ENCODE measurements around the gene ZNF576. TPM values are rescaled to one million over a fixed set of nuclear protein-coding genes. Genes with fewer than 3 reads are reported as not detected.
"Not testable (repeated sequence)": the region's sequence is repeated elsewhere in the genome, so short reads cannot be mapped to it uniquely, and the experiment has no call there.

The ZNF576 gene
- total RNA-seq, 1 experiment from 2014 or later: 12.6 TPM

DNA sequence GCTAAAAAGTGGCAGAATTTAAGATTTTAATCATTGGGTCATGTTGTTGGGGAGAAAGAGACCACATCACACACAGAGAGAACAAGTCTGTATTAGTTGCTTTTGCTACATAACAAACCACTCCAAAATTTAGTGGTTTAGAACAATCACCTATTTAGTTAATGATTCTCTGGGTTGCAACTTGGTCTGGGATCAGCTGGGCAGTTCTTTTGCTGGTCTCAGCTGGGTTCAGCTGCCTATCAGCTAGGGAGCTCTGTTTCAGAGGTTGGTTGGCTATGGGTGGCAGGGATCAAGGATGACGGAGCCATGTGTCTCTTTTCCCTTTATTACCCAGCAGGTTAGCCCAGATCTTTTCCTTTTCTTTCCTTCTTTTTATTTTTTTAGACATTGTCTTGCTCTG is 11.9 kb upstream of the ZNF576 start:
- H3K27me3 ChIP-seq (replicated peaks): no peaks in the 10 kb centered on the region
- H3K36me3 ChIP-seq: peaks cover 33% of the 10 kb centered on the region
- no peak overlapping the region for H3K4me3 ChIP-seq
- peak overlapping the region; percentile 37; the same call in 1 of the 2 replicates for H3K27ac ChIP-seq
- DNase-seq (ENCODE audit: low read depth in 1 of 2, low spot score in 2 of 2): no peak
- no peaks in the 10 kb centered on the region for H3K9me3 ChIP-seq (replicated peaks)
- no peaks in the 10 kb centered on the region for H3K4me1 ChIP-seq (replicated peaks)

DNA sequence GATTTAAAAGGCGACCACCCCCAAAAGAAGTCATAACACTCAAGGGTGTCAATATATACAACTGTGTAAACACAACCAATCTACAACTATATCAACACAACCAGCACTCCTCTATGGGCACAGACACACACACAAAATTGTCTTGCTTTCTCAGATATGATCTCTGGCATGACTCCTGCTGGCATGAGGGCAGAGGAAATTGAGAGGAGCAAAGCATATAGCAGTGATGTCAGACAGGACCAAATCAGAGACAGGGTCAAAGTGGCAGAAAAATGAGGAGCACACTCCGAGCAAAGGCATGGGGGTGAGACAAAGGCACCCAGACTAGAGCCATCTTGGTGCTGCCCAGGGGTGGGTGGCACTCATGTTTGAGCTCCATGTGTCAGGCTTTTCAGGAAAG is 10.0 kb upstream of the ZNF576 start:
- no peak for DNase-seq (ENCODE audit: low read depth in 1 of 2, low spot score in 2 of 2)
- no peak overlapping the region for H3K4me3 ChIP-seq

DNA sequence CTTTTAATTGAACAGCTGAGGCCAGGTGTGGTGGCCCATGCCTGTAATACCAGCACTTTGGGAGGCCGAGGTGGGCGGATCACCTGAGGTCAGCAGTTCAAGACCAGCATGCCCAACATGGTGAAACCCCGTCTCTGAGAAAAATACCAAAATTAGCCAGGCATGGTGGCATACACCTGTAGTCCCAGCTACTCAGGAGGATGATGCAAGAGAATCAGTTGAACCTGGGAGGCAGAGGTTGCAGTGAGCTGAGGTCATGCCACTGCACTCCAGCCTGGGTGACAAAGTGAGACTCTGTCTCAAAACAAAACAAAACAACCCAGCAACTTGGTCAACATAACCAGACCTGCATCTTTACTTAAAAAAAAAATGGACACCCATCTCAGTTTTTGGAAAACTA is 9.4 kb upstream of the ZNF576 start:
- not testable (repeated sequence) for H3K27ac ChIP-seq; H3K27me3 ChIP-seq (replicated peaks); H3K4me1 ChIP-seq (replicated peaks); H3K4me3 ChIP-seq; H3K9me3 ChIP-seq (replicated peaks); DNase-seq (ENCODE audit: low read depth in 1 of 2, low spot score in 2 of 2)
- peaks cover 45% of the 10 kb centered on the region for H3K36me3 ChIP-seq

More for the DNA sequence above, 10.0 kb upstream of the ZNF576 start:
- Histone ChIP-seq H3K27me3 (replicated peaks) (no peaks in the 10 kb centered on the region), H3K4me1 (replicated peaks) (no peaks in the 10 kb centered on the region), H3K9me3 (replicated peaks) (no peaks in the 10 kb centered on the region), H3K36me3 (peaks cover 44% of the 10 kb centered on the region), H3K27ac (no peak overlapping the region)

DNA sequence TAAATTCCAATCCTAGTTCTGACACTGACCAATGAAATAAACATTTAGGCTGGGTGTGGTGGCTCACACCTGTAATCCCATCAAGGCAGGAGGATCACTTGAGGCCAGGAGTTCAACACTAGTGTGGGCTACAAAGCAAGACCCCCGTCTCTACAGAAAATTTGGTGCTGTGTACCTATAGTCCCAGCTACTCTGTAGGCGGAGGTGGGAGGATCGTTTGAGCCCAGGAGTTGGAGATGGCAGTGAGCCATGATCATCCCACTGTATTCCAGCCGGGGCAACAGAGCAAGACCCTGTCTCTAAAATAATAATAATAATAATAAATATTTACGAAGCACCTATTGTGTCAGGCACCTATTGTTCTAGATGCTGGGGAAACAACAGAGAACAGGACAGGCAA is 7.1 kb upstream of the ZNF576 start:
- Histone ChIP-seq H3K36me3 (peaks cover 67% of the 10 kb centered on the region), H3K9me3 (replicated peaks) (no peaks in the 10 kb centered on the region), H3K4me1 (replicated peaks) (peaks cover 6% of the 10 kb centered on the region), H3K4me3 (no peak overlapping the region), H3K27me3 (replicated peaks) (no peaks in the 10 kb centered on the region), H3K27ac (no peak overlapping the region)
- no peak for DNase-seq (ENCODE audit: low read depth in 1 of 2, low spot score in 2 of 2)

DNA sequence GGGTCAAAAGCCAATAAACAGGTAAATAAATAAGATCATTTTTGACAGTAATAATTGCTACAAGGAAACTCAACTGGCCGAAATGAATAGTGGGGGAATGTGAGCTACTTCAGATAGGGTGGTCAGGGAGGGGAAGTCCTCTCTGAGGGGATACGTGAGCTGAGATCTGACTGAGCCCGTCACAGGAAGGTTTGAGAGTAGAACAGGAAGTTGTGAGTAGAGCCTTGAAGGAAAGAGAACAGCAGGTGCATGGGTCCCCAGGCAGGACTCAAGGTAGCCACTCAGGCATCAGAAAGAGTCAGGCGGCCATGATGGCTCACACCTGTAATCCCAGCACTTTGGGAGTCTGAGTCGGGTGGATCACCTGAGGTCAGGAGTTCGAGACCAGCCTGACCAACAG is 6.7 kb upstream of the ZNF576 start:
- Histone ChIP-seq H3K9me3 (replicated peaks) (no peaks in the 10 kb centered on the region), H3K27ac (no peak overlapping the region), H3K27me3 (replicated peaks) (no peaks in the 10 kb centered on the region), H3K4me3 (no peak overlapping the region), H3K4me1 (replicated peaks) (peaks cover 8% of the 10 kb centered on the region), H3K36me3 (peaks cover 71% of the 10 kb centered on the region)
- no peak for DNase-seq (ENCODE audit: low read depth in 1 of 2, low spot score in 2 of 2)

DNA sequence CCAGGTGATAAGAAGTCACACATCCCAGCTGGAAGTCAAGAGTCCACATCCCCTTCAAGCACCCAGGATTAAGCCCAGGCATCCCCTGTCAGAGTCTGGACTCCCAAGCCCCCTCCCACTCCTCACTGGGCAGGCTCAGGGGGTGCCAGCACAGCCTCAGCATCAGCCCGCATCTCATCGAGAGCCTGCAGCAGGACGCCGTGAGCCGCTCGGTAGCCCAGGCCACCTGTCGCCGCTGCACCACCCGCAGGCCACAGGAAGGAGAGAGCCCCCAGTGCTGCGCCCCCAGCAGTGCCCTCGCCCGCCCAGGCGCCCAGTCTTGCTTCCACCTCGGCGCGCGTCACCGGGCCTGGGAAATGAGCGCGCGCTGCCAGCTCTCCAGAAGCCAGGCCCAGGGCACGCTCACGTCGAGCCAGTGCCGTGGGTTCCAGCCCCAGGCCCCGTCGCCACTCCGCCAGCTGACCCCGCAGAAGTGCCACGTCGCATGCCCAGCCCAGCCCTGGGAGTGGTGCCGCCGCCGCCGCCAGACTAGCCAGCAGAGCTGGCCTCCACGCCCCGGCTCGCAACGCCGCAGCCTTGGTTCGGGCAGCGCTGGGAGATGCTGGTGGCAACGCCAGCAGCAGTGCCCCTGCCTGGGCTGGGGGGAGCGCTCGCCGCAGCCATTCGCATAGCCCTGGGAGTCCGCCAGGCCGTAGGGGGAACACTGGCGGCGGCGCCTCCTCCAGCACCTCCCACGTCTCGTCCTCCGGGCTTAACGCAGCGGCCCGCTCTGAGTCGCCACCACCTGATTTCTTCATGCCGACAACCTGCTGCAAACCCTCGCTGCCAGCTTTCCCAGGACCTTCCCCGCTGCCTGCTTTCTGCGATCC is 4.3 kb upstream of the ZNF576 start:
- Histone ChIP-seq H3K36me3 (peaks cover 60% of the 10 kb centered on the region), H3K4me1 (replicated peaks) (peaks cover 15% of the 10 kb centered on the region), H3K4me3 (no peak overlapping the region), H3K27me3 (replicated peaks) (no peaks in the 10 kb centered on the region), H3K9me3 (replicated peaks) (no peaks in the 10 kb centered on the region), H3K27ac (no peak overlapping the region)
- DNase-seq (ENCODE audit: low read depth in 1 of 2, low spot score in 2 of 2): no peak

DNA sequence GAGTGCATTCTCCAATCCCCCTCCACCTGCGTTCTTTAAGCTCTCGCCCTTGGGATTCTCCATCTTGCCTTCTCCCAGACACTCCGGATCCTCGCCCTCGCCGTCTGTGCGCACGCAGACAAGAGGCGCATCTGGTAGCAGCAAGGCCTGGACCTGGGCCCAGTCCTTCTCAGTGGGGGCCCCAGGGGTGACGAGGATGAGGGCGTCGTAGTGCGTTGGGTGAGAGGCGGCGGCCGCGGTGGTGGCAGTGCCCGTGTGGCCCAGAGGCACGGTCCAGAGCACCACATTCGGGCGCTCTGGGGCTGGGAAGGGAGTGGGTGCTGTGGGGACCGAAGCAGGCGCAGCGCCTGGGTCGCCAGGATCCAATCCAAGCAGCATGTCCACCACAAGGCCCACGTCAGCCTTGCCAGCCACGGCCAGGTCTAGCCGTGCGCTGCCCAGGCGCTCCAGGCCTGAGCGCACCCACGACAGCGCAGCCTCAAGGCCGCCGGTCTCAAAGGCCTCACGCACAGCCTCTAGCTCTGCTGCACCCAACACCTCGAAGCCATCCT is 3.5 kb upstream of the ZNF576 start:
- Histone ChIP-seq H3K36me3 (peaks cover 56% of the 10 kb centered on the region), H3K4me3 (no peak overlapping the region), H3K27me3 (replicated peaks) (no peaks in the 10 kb centered on the region), H3K27ac (no peak overlapping the region), H3K4me1 (replicated peaks) (peaks cover 23% of the 10 kb centered on the region), H3K9me3 (replicated peaks) (no peaks in the 10 kb centered on the region)
- DNase-seq (ENCODE audit: low read depth in 1 of 2, low spot score in 2 of 2): no peak

DNA sequence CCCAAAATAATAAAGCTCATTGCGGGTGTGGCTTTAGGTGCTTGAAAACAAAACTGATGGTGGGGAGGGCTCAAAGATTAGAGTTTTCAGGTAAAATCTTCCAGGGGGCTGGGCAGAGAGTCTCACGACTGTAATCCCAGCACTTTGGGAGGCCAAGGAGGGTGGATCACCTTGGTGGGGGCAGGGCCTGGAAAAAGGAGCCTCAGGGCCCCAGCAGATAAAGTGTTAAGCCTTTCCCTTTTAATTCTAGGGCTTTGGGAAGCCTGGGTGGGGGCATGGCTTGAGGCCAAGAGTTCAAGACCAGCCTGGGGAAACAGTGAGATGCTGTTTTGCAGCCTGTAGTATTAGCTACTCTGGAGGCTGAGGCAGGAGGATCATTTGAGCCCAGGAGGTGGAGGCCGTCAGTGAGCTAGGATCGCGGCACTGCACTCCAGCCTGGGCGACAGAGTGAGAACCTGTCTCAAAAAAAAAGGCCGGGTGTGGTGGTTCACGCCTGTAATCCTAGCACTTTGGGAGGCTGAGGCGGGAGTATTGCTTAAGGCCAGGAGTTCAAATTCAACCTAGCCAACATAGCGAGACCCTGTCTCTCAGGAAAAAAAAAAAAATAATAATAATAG is 2.2 kb upstream of the ZNF576 start:
- no peak for DNase-seq (ENCODE audit: low read depth in 1 of 2, low spot score in 2 of 2)
- peaks cover 61% of the 10 kb centered on the region for H3K36me3 ChIP-seq
- no peaks in the 10 kb centered on the region for H3K27me3 ChIP-seq (replicated peaks)
- H3K4me3 ChIP-seq: peak overlapping the region; percentile 48
- peaks cover 24% of the 10 kb centered on the region for H3K4me1 ChIP-seq (replicated peaks)
- H3K27ac ChIP-seq: no peak overlapping the region
- no peaks in the 10 kb centered on the region for H3K9me3 ChIP-seq (replicated peaks)

DNA sequence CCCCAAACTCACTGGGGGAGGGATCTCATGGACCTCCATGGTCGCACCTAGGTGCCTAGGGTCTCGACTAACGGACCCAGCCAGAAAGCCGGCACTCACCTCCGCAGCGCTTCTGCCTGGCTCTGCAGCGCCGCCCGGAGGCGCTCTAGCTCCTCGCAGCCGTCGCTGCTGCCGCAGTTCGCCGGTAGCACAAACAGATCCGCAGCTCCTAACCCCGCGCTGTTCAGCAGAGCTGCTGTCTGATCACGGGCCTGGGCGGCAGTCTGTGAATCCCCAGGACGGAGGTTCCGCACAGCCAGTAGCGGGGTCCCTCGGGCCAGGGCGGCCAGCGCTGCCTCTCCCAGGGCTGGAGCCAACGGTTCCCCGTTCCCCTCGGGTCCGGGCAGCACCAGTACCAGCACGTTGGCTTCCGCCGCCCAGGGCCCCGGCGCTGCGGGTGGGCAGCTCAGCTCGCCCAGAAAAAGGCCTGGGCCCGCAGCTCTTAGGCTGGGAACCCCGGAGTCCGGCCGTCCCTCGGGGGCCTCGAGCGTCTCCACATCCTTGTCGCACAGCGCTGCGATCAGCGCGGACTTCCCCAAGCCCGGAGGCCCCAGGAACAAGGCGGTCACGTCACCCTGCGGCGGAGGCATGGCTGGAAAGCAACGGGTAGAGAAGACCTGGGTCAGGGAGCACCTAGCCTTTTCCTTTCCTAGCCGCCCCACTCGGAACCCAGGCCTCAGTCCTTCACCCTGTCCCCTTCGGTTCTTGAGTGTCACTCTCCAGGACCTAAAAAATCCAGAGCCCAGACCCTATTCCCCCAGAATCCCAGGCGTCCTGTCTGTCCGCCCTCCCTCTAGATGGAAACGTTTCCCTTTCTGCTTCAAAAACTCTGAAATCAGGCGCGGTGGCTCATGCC is 1.4 kb upstream of the ZNF576 start:
- Histone ChIP-seq H3K27ac (peak overlapping the region; percentile 45), H3K9me3 (replicated peaks) (no peaks in the 10 kb centered on the region), H3K4me3 (peak overlapping the region; percentile 48), H3K4me1 (replicated peaks) (peaks cover 24% of the 10 kb centered on the region), H3K36me3 (peaks cover 61% of the 10 kb centered on the region), H3K27me3 (replicated peaks) (no peaks in the 10 kb centered on the region)
- DNase-seq (ENCODE audit: low read depth in 1 of 2, low spot score in 2 of 2): peak; percentile 59 to 63

DNA sequence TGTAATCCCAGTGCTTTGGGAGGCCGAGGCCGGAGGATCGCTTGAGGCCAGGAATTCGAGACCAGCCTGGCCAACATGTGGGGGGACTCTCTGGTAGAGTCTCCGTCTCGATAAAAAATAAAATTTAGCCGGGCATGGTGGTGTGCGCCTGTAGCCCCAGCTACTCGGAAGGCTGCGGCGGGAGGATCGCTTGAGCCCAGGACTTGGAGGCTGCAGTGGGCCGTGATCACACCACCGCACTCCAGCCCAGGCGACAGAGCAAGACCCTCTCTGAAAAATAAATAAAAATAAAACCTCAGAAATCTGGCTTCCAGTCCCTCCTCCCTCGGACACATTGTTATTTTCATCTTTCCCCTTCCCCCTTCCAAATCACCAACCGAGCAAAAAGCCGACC is 793 bp upstream of the ZNF576 start:
- no peak for DNase-seq (ENCODE audit: low read depth in 1 of 2, low spot score in 2 of 2)
- Histone ChIP-seq H3K27ac (peak overlapping the region; percentile 45), H3K9me3 (replicated peaks) (no peaks in the 10 kb centered on the region), H3K36me3 (peaks cover 66% of the 10 kb centered on the region), H3K27me3 (replicated peaks) (no peaks in the 10 kb centered on the region), H3K4me1 (replicated peaks) (peaks cover 24% of the 10 kb centered on the region), H3K4me3 (peak overlapping the region; percentile 48)

DNA sequence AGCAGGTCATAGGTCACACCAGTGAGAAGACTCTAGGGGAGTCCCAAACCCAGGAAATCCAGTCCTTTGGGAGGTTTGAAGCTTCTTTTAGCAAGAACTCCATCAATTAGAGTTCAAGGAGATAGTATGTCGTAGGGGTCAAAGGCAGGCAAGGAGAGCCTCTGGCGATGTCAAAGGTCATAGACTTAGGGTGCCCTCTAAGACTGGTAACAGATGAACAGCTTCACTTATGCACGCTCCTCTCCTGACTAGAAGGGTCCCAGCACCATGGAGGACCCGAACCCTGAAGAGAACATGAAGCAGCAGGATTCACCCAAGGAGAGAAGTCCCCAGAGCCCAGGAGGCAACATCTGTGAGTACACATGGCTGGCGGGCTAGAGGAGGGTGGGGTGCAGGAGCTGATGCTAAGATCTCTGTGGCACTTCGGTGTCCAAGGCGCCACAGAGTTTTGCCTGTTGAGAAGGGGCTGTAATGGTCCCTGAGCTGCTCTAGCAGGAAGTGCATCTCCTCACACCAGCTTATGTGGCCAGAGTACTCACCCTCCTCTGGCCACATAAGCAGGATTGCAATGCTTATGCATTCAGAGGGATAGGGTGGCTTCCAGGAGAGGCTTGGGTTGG is 557 bp downstream of the ZNF576 start:
- Histone ChIP-seq H3K27ac (peak overlapping the region; percentile 97; the same call in 1 of the 2 replicates), H3K9me3 (replicated peaks) (no peaks in the 10 kb centered on the region), H3K27me3 (replicated peaks) (no peaks in the 10 kb centered on the region), H3K4me3 (peak overlapping the region; percentile 48), H3K36me3 (peaks cover 68% of the 10 kb centered on the region), H3K4me1 (replicated peaks) (peaks cover 24% of the 10 kb centered on the region)
- DNase-seq (ENCODE audit: low read depth in 1 of 2, low spot score in 2 of 2): peak in 1 of 2 experiments; percentile 15

DNA sequence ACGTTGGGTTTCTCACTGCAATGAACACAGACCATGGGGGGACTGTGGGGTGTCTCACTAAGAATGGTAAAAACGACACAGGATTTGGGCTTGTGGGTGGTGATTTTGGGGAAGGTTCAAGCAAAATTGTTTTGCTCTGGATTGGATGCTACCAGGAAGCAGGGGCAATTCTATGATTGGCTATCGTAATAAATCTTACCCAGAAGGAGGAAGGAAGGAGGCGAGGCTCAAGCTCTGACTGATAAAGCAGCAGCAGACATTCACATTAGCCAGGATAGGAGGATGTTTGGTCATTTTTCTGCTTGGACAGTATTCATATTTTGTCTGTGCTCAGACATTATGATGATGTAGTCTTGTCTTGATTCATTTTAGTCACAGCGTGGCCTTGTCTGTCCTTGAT is 1.5 kb downstream of the ZNF576 start:
- peaks cover 66% of the 10 kb centered on the region for H3K36me3 ChIP-seq
- DNase-seq (ENCODE audit: low read depth in 1 of 2, low spot score in 2 of 2): no peak
- H3K9me3 ChIP-seq (replicated peaks): no peaks in the 10 kb centered on the region
- no peak overlapping the region for H3K27ac ChIP-seq
- H3K4me3 ChIP-seq: no peak overlapping the region
- peaks cover 24% of the 10 kb centered on the region for H3K4me1 ChIP-seq (replicated peaks)
- no peaks in the 10 kb centered on the region for H3K27me3 ChIP-seq (replicated peaks)

All from SJSA1 (cell line).